HepG2 (cell line): Measurements from ENCODE around the gene L3MBTL4. TPM values are rescaled to one million over a fixed set of nuclear protein-coding genes. Genes with fewer than 3 reads are reported as not detected.

Source experiments
- ATF7 ChIP-seq, 2 experiments: fragments of 450-650 bp in 1 of 2; sonication (generic) in 1 of 2; formaldehyde crosslinking in 1 of 2; IDR thresholded peaks; 2 replicates each; pipeline versions ENCODE4 v1.4.0 to v1.6.1; 2016 to 2020; ENCODE audit warnings: antibody characterized with exemption in 1 of 2, mild to moderate bottlenecking in 1 of 2, missing genetic modification reagents in 1 of 2
- ATRX ChIP-seq: sonication (generic); formaldehyde crosslinking; IDR thresholded peaks from 2 replicates; pipeline ENCODE4 v1.4.0; 2020; ENCODE audit warnings: missing genetic modification reagents, borderline replicate concordance
- BRD4 ChIP-seq: sonication (generic); formaldehyde crosslinking; IDR thresholded peaks from 2 replicates; pipeline ENCODE4 v1.4.0; 2020; ENCODE audit warnings: missing genetic modification reagents
- CHD2 ChIP-seq: IDR thresholded peaks from 2 replicates; pipeline ENCODE4 v1.6.1; 2011; ENCODE audit warnings: low read depth, low read length, improper control_type of control experiment
- FOXO1 ChIP-seq: sonication (generic); formaldehyde crosslinking; IDR thresholded peaks from 2 replicates; pipeline ENCODE4 v1.4.0; 2020; ENCODE audit warnings: missing genetic modification reagents
- GTF3A ChIP-seq: sonication (generic); formaldehyde crosslinking; conservative IDR thresholded peaks from 2 replicates; pipeline ENCODE4 v1.4.0; 2020; ENCODE audit warnings: mild to moderate bottlenecking, missing genetic modification reagents
- HCFC1 ChIP-seq: fragments of 150-350 bp; IDR thresholded peaks from 2 replicates; pipeline ENCODE4 v1.6.1; 2014; ENCODE audit warnings: low read depth, low read length
- HIVEP1 ChIP-seq: sonication (generic); formaldehyde crosslinking; IDR thresholded peaks from 2 replicates; pipeline ENCODE4 v1.4.0; 2020; ENCODE audit warnings: mild to moderate bottlenecking, missing genetic modification reagents
- IKZF5 ChIP-seq: IDR thresholded peaks from 2 replicates; pipeline ENCODE4 v1.6.1; 2018; ENCODE audit warnings: missing genetic modification reagents, mild to moderate bottlenecking, missing compliant biosample characterization
- JUND ChIP-seq: sonication (generic); formaldehyde crosslinking; IDR thresholded peaks from 2 replicates; pipeline ENCODE4 v1.8.0; 2022; ENCODE audit warnings: mild to moderate bottlenecking, missing genetic modification reagents
- NCOA1 ChIP-seq: sonication (generic); formaldehyde crosslinking; IDR thresholded peaks from 2 replicates; pipeline ENCODE4 v1.9.0; 2021; ENCODE audit warnings: missing genetic modification reagents
- NFIC ChIP-seq: IDR thresholded peaks from 2 replicates; pipeline ENCODE4 v1.6.1; 2012; ENCODE audit warnings: mild to moderate bottlenecking, low read length, inconsistent platforms
- PCBP2 ChIP-seq: fragments of 200-400 bp; formaldehyde crosslinking; optimal IDR thresholded peaks from 2 replicates; pipeline ENCODE3; 2018; ENCODE audit warnings: low read length, low read depth; ENCODE audit not compliant: poor library complexity, severe bottlenecking
- SP1 ChIP-seq, 2 experiments: fragments of 450-650 bp in 1 of 2; sonication (generic) in 1 of 2; formaldehyde crosslinking in 1 of 2; IDR thresholded peaks; 2 replicates each; pipeline versions ENCODE4 v1.4.0 to v1.6.1; 2016 to 2020; ENCODE audit warnings: missing genetic modification reagents in 1 of 2
- TBL1XR1 ChIP-seq: fragments of 150-350 bp; IDR thresholded peaks from 2 replicates; pipeline ENCODE4 v1.6.1; 2014; ENCODE audit warnings: borderline replicate concordance, low read length; ENCODE audit not compliant: partially characterized antibody
- TBP ChIP-seq: sonication (generic); formaldehyde crosslinking; IDR thresholded peaks from 2 replicates; pipeline ENCODE4 v1.5.0; 2020; ENCODE audit warnings: missing genetic modification reagents
- ZBTB7A ChIP-seq: sonication (generic); formaldehyde crosslinking; IDR thresholded peaks from 2 replicates; pipeline ENCODE4 v1.8.0; 2022; ENCODE audit warnings: mild to moderate bottlenecking, missing genetic modification reagents
- ZKSCAN8 ChIP-seq: IDR thresholded peaks from 2 replicates; pipeline ENCODE4 v1.6.1; 2016; ENCODE audit warnings: borderline replicate concordance, missing genetic modification reagents, missing compliant biosample characterization
- ZNF124 ChIP-seq: sonication (generic); formaldehyde crosslinking; IDR thresholded peaks from 2 replicates; pipeline ENCODE4 v1.4.0; 2020; ENCODE audit warnings: missing genetic modification reagents
- ZNF138 ChIP-seq: sonication (generic); formaldehyde crosslinking; IDR thresholded peaks from 2 replicates; pipeline ENCODE4 v1.5.0; 2020; ENCODE audit warnings: mild to moderate bottlenecking, low read depth, missing genetic modification reagents
- ZNF20 ChIP-seq: sonication (generic); formaldehyde crosslinking; IDR thresholded peaks from 2 replicates; pipeline ENCODE4 v1.4.0; 2020; ENCODE audit warnings: mild to moderate bottlenecking, moderate library complexity, missing genetic modification reagents
- ZNF317 ChIP-seq: sonication (generic); formaldehyde crosslinking; IDR thresholded peaks from 2 replicates; pipeline ENCODE4 v1.5.0; 2020; ENCODE audit warnings: mild to moderate bottlenecking, missing genetic modification reagents
- ZNF343 ChIP-seq: sonication (generic); formaldehyde crosslinking; IDR thresholded peaks from 2 replicates; pipeline ENCODE4 v1.4.0; 2020; ENCODE audit warnings: mild to moderate bottlenecking, missing genetic modification reagents
- ZNF446 ChIP-seq: sonication (generic); formaldehyde crosslinking; IDR thresholded peaks from 2 replicates; pipeline ENCODE4 v1.5.0; 2020; ENCODE audit warnings: mild to moderate bottlenecking, missing genetic modification reagents
- ZNF557 ChIP-seq: sonication (generic); formaldehyde crosslinking; IDR thresholded peaks from 2 replicates; pipeline ENCODE4 v1.4.0; 2020; ENCODE audit warnings: missing genetic modification reagents
- ZNF614 ChIP-seq: IDR thresholded peaks from 2 replicates; pipeline ENCODE4 v1.6.1; 2018; ENCODE audit warnings: missing biosample characterization, missing genetic modification reagents, inconsistent platforms, borderline replicate concordance
- ZNF772 ChIP-seq: sonication (generic); formaldehyde crosslinking; IDR thresholded peaks from 2 replicates; pipeline ENCODE4 v1.5.0; 2020; ENCODE audit warnings: mild to moderate bottlenecking, missing genetic modification reagents
- ZNF781 ChIP-seq: sonication (generic); formaldehyde crosslinking; IDR thresholded peaks from 2 replicates; pipeline ENCODE4 v1.5.1; 2020; ENCODE audit warnings: borderline replicate concordance, mild to moderate bottlenecking, missing genetic modification reagents; ENCODE audit errors: not compliant biosample characterization
- ZNF816 ChIP-seq: sonication (generic); formaldehyde crosslinking; IDR thresholded peaks from 2 replicates; pipeline ENCODE4 v1.8.0; 2022; ENCODE audit warnings: missing genetic modification reagents, mild to moderate bottlenecking, borderline replicate concordance
- ZSCAN25 ChIP-seq: sonication (generic); formaldehyde crosslinking; IDR thresholded peaks from 2 replicates; pipeline ENCODE4 v1.8.0; 2022; ENCODE audit warnings: mild to moderate bottlenecking, missing genetic modification reagents
- polyA plus RNA-seq, 8 experiments: library from polyadenylated mRNA; depleted of rRNA in 3 of 8; stranded (reverse) in 7 of 8; unstranded in 1 of 8; fragments of >200 nt; fragmentation: Illumina TruSeq in 4 of 8; extraction: Trizol in 4 of 8; gene quantifications; 2 replicates each; pipeline versions ENCODE4 v1.2.1 to v1.2.3, GENCODE V29; 2011 to 2016; ENCODE audit warnings: low read depth in 4 of 8, missing spikeins in 1 of 8, mixed read lengths in 1 of 8; ENCODE audit not compliant: insufficient read depth in 1 of 8
- total RNA-seq, 5 experiments: library from RNA; depleted of rRNA; stranded (reverse); fragments of >200 nt; fragmentation: Illumina TruSeq; extraction: Trizol; gene quantifications; 2 replicates each; pipeline ENCODE4 v1.2.3, GENCODE V29; 2016; ENCODE audit warnings: low read depth in 1 of 5
- TF ChIP-seq, protein P1 (sequence below): sonication (generic); formaldehyde crosslinking; conservative IDR thresholded peaks from 2 replicates; pipeline ENCODE4 v1.4.0; 2020; ENCODE audit warnings: missing genetic modification reagents
- TF ChIP-seq, protein P2 (sequence below): sonication (generic); formaldehyde crosslinking; IDR thresholded peaks from 2 replicates; pipeline ENCODE4 v1.8.1; 2022; ENCODE audit warnings: mild to moderate bottlenecking, missing genetic modification reagents

Gene L3MBTL4
- total and polyA plus RNA-seq, 2 of the 13 experiments (the other 11 are each of a cell fraction or from before 2014, with no cell fraction given): 10.8 to 13.3 TPM

DNA sequence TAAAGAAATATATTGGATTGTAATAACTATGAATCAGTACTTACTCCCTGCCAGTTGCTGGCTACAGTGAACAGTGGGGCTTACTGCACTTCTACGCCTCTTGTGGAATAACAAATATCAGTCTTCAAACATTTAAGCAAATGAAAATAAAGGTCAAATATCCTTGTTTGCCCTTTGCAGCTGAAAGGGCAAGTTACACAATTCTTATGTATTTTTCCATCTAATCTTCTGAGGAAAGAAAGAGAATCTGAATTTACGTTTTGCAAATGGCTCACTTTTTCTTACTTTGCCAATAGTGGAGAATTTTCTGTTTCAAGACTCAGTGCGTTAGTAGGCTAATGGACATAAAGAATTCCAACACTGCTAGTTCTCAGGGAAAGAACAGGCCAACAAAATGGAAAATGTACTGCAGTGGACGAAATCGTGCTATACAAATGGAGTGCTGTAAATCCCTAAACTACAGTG lies 362.2 kb downstream of the L3MBTL4 start (continued):
- TF ChIP-seq, protein P1, sequence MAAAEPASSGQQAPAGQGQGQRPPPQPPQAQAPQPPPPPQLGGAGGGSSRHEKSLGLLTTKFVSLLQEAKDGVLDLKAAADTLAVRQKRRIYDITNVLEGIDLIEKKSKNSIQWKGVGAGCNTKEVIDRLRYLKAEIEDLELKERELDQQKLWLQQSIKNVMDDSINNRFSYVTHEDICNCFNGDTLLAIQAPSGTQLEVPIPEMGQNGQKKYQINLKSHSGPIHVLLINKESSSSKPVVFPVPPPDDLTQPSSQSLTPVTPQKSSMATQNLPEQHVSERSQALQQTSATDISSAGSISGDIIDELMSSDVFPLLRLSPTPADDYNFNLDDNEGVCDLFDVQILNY: no peak
- 0 out of 2 replicates have a peak, but pooled peaks have one; percentile 29 for TF ChIP-seq ZKSCAN8
- TF ChIP-seq, protein P2, sequence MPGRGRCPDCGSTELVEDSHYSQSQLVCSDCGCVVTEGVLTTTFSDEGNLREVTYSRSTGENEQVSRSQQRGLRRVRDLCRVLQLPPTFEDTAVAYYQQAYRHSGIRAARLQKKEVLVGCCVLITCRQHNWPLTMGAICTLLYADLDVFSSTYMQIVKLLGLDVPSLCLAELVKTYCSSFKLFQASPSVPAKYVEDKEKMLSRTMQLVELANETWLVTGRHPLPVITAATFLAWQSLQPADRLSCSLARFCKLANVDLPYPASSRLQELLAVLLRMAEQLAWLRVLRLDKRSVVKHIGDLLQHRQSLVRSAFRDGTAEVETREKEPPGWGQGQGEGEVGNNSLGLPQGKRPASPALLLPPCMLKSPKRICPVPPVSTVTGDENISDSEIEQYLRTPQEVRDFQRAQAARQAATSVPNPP (CRISPR knock-in tag): no peak
- TF ChIP-seq ZNF772 (CRISPR knock-in tag): no peak
- no peak for TF ChIP-seq ZNF20
- no peak for TF ChIP-seq ZNF614
- no peak for TF ChIP-seq ATRX
- no peak for TF ChIP-seq IKZF5 (CRISPR knock-in tag)
- TF ChIP-seq ATF7 (IDR thresholded peaks at IDR 0.05): no peak
- no peak for TF ChIP-seq ATF7 (CRISPR knock-in tag; IDR thresholded peaks at IDR 0.05)
- TF ChIP-seq FOXO1: no peak
- TF ChIP-seq TBP (CRISPR knock-in tag): no peak
- no peak for TF ChIP-seq TBL1XR1
- no peak for TF ChIP-seq BRD4 (CRISPR knock-in tag)
- TF ChIP-seq ZSCAN25: no peak
- no peak for TF ChIP-seq ZNF138
- TF ChIP-seq SP1 (IDR thresholded peaks at IDR 0.05): no peak
- no peak for TF ChIP-seq SP1 (CRISPR knock-in tag; IDR thresholded peaks at IDR 0.05)
- no peak for TF ChIP-seq JUND (CRISPR knock-in tag)
- no peak for TF ChIP-seq PCBP2
- no peak for TF ChIP-seq GTF3A (CRISPR knock-in tag)
- TF ChIP-seq ZBTB7A (CRISPR knock-in tag): no peak
- no peak for TF ChIP-seq CHD2
- TF ChIP-seq ZNF446: no peak
- 0 out of 2 replicates have a peak, but pooled peaks have one; percentile 20 for TF ChIP-seq ZNF124 (CRISPR knock-in tag)
- peak; percentile 60; the same call in 1 of the 2 replicates for TF ChIP-seq NFIC
- TF ChIP-seq NCOA1: no peak
- no peak for TF ChIP-seq ZNF343 (CRISPR knock-in tag)
- no peak for TF ChIP-seq ZNF557
- TF ChIP-seq HCFC1: no peak
- TF ChIP-seq ZNF781 (CRISPR knock-in tag): no peak
- no peak for TF ChIP-seq ZNF317
- no peak for TF ChIP-seq ZNF816 (CRISPR knock-in tag)
- no peak for TF ChIP-seq HIVEP1 (CRISPR knock-in tag)
